KMS-11 (cell line): Measurements from ENCODE around the gene NUDCD3.
"Not testable (repeated sequence)": the region's sequence is repeated elsewhere in the genome, so short reads cannot be mapped to it uniquely, and the experiment has no call there.

Source experiments
- H2AFZ ChIP-seq: fragments of 200-600 bp; sonication (generic); 2 replicates; pipeline ENCODE4 v1.6.1; 2016; ENCODE audit warnings: antibody characterized with exemption, mixed run types, low read depth
- H3K27ac ChIP-seq: fragments of 200-600 bp; sonication (generic); 2 replicates; pipeline ENCODE4 v1.6.1; 2016; ENCODE audit warnings: mild to moderate bottlenecking, mixed run types
- H3K27me3 ChIP-seq: fragments of 200-600 bp; sonication (generic); 2 replicates; pipeline ENCODE4 v1.6.1; 2017; ENCODE audit warnings: mild to moderate bottlenecking, low read depth, mixed run types, moderate library complexity; ENCODE audit not compliant: insufficient read depth
- H3K36me3 ChIP-seq: fragments of 200-600 bp; sonication (generic); 2 replicates; pipeline ENCODE4 v1.6.1; 2017; ENCODE audit warnings: mild to moderate bottlenecking, mixed run types; ENCODE audit not compliant: insufficient read depth
- H3K4me1 ChIP-seq: fragments of 200-600 bp; sonication (generic); 2 replicates; pipeline ENCODE4 v1.6.1; 2016; ENCODE audit warnings: mild to moderate bottlenecking, low read depth, mixed run types; ENCODE audit not compliant: poor library complexity, severe bottlenecking
- H3K4me2 ChIP-seq: fragments of 200-600 bp; sonication (generic); 2 replicates; pipeline ENCODE4 v1.7.0; 2016; ENCODE audit warnings: mild to moderate bottlenecking, mixed run types
- H3K4me3 ChIP-seq: fragments of 200-600 bp; sonication (generic); IDR thresholded peaks from 2 replicates; pipeline ENCODE4 v1.6.1; 2017; ENCODE audit warnings: low read depth, low read length, mixed read lengths; ENCODE audit not compliant: insufficient read depth
- H3K79me2 ChIP-seq: fragments of 200-600 bp; sonication (generic); 2 replicates; pipeline ENCODE4 v1.6.1; 2016; ENCODE audit warnings: low read depth, mixed run types; ENCODE audit not compliant: insufficient read depth
- H3K9ac ChIP-seq: fragments of 200-600 bp; sonication (generic); 2 replicates; pipeline ENCODE4 v1.6.1; 2016; ENCODE audit warnings: mild to moderate bottlenecking, mixed run types
- H4K20me1 ChIP-seq: fragments of 200-600 bp; sonication (generic); 2 replicates; pipeline ENCODE4 v1.6.1; 2016; ENCODE audit warnings: mild to moderate bottlenecking, mixed run types; ENCODE audit not compliant: insufficient read depth
- CTCF ChIP-seq: fragments of 200-600 bp; sonication (generic); conservative IDR thresholded peaks from 2 replicates; pipeline ENCODE4 v1.6.1; 2017; ENCODE audit warnings: low read depth, mild to moderate bottlenecking, antibody characterized with exemption, low read length, moderate library complexity, mixed read lengths

NUDCD3 gene

DNA sequence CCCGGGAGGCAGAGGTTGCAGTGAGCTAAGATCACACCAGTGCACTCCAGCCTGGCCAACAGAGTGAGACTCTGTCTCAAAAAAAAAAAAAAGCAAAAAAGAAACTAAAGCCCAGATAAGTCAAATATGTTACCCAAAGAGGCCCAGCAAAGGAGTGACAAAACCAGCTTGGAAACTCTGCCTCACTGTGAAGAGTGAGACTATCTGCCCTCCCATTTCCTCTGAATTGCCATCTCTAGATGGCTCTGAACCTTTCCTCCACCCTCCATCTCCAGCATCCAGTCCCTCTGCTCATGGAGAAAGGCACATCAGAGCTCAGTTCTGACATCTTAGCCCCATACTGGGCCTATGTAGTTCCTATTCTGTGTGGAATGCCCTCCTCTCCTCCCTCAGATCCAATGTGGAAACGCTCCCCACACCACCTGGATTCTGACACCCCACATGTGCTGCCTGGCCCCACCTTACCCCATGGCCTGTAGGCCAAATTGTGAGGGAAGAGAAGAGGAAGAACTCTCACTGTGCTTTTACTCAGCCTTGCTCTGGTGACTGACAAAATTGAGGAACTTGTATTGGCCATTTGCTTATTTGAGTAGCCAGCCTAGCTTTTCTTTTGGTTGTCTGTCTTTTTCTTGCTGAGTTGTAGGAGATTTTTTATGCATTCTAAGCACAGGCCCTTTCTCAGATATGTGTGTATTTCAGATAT is 18.0 kb upstream of the NUDCD3 start:
- Histone ChIP-seq H3K27me3 (no peaks in the 10 kb centered on the region), H3K4me3 (no peak overlapping the region), H3K4me1 (no peaks in the 10 kb centered on the region), H3K9ac (no peak overlapping the region), H3K79me2 (no peaks in the 10 kb centered on the region), H3K36me3 (no peaks in the 10 kb centered on the region), H2AFZ (no peak overlapping the region), H3K4me2 (no peak overlapping the region), H3K27ac (no peak overlapping the region), H4K20me1 (no peaks in the 10 kb centered on the region)
- TF ChIP-seq CTCF: no peak

DNA sequence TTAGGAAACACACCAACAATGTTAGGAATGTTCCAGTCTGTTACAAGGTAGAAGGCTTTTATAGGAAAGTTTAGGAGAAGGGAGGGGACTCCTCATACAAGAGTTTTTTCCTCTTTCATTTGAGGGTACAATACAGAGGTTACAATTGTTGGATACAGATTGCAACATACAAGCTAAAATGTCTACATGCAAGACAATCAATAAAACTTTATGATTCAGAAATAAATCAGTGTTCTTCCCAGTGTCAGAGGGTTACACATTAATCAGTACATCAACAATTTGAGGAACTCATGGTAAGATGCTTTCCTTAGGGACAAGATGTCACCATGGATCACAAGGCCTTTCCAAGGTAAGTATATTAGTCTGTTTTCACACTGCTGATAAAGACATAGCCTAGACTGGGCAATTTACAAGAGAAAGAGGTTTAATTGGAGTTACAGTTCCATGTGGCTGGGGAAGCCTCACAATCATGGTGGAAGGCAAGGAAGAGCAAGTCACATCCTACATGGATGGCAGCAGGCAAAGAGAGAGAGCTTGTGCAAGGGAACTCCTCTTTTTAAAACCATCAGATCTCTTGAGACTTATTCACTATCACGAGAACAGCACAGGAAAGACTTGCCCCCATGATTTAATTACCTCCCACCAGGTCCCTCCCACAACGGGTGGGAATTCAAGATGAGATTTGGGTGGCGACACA is 16.3 kb upstream of the NUDCD3 start:
- H3K27ac ChIP-seq, H2AFZ ChIP-seq, H3K4me3 ChIP-seq, H3K4me1 ChIP-seq, H4K20me1 ChIP-seq, H3K4me2 ChIP-seq, H3K9ac ChIP-seq, H3K27me3 ChIP-seq, H3K79me2 ChIP-seq, H3K36me3 ChIP-seq: not testable (repeated sequence)

DNA sequence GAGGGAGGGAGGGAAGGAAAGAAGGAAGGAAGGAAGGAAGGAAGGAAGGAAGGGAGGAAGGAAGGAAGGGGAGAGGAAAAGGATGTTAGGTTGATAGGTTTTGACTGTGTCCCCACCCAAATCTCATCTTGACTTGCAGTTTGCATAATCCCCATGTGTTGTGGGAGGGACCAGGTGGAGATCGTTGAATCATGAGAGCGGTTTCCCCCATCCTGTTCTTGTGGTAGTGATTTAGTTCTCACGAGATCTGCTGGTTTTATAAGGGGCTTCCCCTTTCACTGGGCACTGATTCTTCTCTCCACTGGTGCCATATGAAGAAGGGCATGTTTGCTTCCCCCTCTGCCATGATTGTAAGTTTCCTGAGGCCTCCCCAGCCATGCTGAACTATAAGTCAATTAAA is 15.1 kb upstream of the NUDCD3 start:
- TF ChIP-seq CTCF: no peak
- H3K4me1 ChIP-seq: no peaks in the 10 kb centered on the region

DNA sequence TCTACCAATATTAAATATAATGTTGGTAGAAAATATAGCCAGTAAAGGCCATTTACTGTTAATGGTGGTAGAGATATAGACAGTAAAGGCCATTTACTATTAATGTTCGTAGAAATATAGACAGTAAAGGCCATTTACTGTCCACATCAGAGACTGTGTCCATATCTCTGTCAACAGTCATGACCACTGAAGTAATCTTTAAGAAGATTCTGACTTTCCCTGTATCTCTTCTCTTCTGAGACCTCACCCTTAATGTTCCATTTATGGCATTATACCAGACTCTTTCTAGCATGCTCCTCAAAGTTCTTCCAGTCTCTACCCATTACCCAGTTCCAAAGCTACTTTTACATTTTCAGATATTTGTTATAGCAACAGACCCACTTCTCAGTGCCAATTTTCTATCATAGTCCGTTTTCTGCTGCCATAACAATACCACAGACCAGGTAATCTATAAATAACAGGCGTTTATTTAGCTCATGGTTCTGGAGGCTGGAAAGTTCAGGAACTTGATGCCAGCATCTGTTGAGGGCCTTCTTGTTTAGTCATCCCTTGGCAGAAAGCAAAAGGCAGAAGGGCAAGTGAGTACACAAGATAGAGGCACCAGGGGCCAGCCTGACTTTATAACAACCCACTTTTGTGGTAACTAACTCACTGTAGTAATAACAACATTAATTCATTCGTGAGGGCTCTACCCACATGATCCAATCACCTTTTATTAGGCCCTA is 7.9 kb upstream of the NUDCD3 start:
- Histone ChIP-seq H2AFZ (no peak overlapping the region), H3K9ac (no peak overlapping the region), H3K4me1 (no peaks in the 10 kb centered on the region), H3K4me3 (no peak overlapping the region), H3K27ac (no peak overlapping the region), H4K20me1 (no peaks in the 10 kb centered on the region), H3K27me3 (no peaks in the 10 kb centered on the region), H3K36me3 (no peaks in the 10 kb centered on the region), H3K79me2 (no peaks in the 10 kb centered on the region), H3K4me2 (no peak overlapping the region)
- TF ChIP-seq CTCF: no peak

More for the DNA sequence above, 15.1 kb upstream of the NUDCD3 start:
- H4K20me1 ChIP-seq: no peaks in the 10 kb centered on the region
- H2AFZ ChIP-seq: no peak overlapping the region
- H3K9ac ChIP-seq: no peak overlapping the region
- no peaks in the 10 kb centered on the region for H3K36me3 ChIP-seq
- H3K27me3 ChIP-seq: no peaks in the 10 kb centered on the region
- no peak overlapping the region for H3K27ac ChIP-seq
- no peak overlapping the region for H3K4me3 ChIP-seq
- H3K4me2 ChIP-seq: no peak overlapping the region
- no peaks in the 10 kb centered on the region for H3K79me2 ChIP-seq
